GM08714 (cell line): ENCODE measurements around the gene NR2F2.

Source experiments
- H3K4me3 ChIP-seq: fragments of 200-500 bp; sonication (Bioruptor generic); 2 replicates; pipeline ENCODE4 v1.5.1; 2014; ENCODE audit warnings: mild to moderate bottlenecking, low read length, inconsistent platforms
- ZNF274 ChIP-seq: IDR thresholded peaks from 2 replicates; pipeline ENCODE4 v1.6.1; 2012; ENCODE audit warnings: mild to moderate bottlenecking, low read depth, low read length

NR2F2 gene

DNA sequence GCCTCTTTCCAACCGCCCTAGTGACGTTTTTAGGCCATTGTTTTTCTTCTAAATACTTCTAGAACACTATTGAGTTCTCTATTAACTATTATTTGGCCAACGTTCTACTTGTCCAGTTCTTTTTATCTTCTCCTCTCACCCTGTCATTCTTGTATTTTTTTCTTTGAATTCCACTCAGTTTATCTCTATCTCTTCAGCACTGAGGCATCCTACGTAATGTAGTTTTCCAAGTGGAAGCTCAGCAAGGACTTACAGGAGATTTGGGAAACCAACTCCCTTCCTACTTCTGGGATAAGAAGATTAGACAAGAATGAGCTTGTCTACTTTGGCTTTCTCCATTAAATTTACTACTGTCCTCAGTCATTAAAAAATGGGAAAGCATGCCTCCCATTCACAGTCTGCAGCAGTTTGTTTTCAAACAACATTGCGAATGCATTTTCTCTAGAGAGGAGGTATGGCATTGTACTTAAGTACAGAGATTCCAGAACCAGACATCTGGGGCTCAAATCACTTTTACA, 21.3 kb upstream of the NR2F2 start:
- TF ChIP-seq ZNF274: no peak
- no peak overlapping the region for H3K4me3 ChIP-seq

DNA sequence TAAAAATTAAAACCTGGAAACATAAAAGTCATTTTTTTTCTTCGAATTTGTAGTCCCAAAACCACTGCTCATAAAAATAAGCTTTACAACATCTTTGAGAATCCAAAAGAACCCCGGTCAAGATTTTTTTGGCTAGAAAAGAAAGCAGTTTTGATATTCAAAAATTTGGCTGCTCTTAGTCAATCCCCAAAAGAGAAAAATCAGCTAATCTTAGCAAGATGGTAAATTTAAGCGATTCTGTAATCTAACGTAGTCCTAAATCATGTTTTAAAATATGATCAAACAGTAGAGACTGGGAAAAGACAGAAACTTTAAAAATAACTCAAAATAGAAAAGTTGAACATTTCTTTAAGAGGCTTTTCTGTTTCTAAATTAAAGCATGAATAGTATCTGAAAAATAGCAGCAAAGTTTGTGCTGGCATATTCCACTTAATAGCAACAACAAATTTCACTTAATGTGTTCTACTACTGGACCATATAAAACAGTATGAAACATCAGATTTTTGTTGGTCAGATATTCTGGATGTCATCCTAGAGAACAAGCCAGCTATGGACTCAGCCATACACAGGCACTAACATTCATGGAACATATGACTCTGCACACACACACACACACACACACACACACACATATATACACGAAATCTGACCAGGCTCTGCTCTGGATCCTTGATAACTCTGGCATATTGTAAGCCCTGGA, 19.1 kb upstream of the NR2F2 start:
- no peak for TF ChIP-seq ZNF274
- no peak overlapping the region for H3K4me3 ChIP-seq

DNA sequence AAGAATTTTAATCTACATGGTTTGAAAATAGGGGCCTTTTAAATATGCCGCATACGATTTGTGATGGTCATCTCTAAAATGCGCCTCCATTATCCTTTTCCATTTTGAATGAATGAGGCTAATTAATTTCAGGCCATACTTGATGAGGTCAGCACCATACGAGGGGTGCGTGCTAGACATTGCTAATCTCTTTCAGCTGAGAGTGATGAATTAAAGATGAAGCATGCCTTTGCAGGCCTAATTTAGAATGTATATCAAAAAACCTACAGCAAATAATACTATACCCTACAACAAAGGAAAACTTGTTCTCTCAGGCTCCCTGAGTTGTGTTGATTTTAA, 18.6 kb upstream of the NR2F2 start:
- TF ChIP-seq ZNF274: no peak

DNA sequence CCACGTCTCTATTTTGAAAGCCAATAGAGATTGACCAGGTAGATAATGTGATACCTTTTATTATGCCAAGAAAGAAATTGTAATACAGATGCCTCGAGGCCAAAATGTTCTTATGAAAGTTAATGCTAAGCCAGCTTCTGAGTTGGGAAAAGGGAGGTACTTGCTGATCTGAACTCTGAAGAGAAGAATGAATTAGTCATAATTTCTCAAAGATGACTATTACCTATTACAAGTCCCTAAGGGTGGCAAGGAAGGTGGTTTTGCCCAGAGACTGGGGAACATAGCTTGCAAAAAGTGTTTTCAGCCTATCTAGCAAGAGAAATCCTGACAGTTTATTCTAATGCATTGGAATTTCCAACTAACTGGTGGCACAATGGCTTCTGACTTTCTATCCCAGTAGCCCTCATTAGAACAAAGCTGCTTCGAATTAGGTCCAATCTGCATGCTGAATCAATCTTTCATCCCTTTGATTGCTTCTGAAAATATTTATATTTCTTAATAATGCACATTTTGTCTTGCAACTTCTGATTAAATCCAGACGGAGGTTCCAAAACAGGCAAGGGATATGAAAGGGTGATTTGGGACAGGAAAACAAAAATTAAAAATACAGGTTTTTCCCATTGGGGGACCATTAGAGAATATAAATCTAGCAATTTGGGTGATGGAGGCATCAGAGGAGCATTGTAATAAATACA, 17.7 kb upstream of the NR2F2 start:
- TF ChIP-seq ZNF274: no peak
- H3K4me3 ChIP-seq: no peak overlapping the region

More for the DNA sequence above, 18.6 kb upstream of the NR2F2 start:
- H3K4me3 ChIP-seq: no peak overlapping the region

DNA sequence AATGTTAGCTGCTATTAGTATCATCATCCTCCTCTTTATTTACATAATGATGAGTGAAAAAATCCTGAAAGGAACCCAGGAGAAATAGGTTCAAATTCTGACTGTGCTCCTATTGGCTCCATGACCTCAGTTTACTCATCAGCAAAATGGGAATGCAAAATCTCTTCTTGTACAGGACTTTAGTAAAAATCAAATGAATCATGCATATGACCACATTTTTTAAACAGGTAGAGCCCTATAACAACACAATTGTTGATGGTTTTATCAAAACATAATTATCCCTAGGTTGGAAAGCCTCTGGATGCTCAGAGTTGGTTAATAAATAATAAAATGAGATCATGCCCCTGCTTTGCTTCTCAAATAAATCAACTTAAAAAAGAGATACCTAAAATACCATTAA, 16.0 kb upstream of the NR2F2 start:
- H3K4me3 ChIP-seq: no peak overlapping the region
- TF ChIP-seq ZNF274: no peak

DNA sequence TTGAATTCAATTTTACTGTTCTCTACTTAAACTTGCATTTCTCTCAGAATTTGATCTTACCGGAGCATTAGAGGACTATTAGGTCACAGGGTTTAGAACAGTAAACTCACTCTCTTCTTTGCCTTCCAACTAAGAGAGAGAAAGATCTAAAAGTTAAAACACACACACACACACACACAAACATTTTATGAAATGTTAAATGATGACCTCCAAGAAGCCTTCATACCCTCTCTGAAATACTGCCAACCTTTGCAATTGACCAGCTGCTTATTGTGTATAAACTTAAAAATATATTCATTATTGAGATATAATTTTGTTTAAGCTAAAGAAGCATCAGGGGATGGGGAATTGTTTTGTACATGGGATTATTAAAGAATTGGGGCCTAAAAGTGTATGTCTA, 15.5 kb upstream of the NR2F2 start:
- no peak for TF ChIP-seq ZNF274
- no peak overlapping the region for H3K4me3 ChIP-seq

DNA sequence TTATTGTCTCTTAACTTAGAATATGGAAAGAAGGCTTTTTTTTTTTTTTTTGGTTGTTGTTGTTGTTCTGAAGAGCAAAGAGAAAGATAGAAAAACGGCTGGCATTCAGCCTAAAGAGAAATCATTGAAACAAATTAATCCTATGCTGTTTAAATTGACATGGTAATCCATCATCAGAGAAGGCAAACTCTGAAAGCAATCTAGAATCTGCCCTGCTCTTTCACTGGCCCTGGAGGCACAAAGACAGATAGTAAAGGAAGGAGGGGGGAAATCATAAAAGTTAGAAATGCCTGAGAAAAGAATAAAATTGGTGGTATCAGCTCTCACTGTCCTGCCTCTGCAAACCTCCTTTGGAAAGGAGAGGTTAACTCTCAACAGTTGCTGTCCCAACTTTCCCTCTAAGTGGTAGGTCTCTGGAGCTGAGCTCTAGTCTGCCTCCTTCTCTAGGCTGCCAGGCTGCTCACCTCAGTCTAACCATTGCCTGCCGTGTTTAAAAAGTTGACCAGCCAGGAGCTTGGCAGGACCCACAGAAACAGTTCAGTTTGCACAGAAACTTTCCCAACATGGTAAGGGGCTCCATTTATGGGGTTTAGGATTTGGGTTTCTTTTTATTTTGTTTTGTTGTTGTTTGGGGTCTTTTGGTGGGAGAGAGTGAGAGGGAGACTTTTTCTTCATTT, 13.4 kb upstream of the NR2F2 start:
- TF ChIP-seq ZNF274: no peak
- no peak overlapping the region for H3K4me3 ChIP-seq

DNA sequence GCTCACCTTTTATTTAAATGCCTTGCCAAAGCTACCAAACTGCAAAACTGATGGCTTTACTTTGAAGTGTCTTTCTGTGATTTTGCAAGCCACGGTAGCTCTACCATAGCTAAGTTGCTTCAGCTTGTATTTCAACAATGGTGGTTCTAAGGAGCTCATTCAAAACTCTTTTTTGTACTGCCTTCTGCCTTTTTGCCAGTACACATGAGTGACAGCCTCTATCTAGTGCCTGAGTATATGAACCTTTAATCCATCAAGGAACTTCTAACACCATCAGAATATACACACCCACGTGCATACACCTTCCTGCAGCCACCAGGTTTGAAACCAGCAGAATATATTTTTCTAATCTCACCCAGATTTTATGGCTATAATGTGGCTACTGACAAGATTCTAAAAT, 10.4 kb upstream of the NR2F2 start:
- H3K4me3 ChIP-seq: no peak overlapping the region
- TF ChIP-seq ZNF274: no peak

DNA sequence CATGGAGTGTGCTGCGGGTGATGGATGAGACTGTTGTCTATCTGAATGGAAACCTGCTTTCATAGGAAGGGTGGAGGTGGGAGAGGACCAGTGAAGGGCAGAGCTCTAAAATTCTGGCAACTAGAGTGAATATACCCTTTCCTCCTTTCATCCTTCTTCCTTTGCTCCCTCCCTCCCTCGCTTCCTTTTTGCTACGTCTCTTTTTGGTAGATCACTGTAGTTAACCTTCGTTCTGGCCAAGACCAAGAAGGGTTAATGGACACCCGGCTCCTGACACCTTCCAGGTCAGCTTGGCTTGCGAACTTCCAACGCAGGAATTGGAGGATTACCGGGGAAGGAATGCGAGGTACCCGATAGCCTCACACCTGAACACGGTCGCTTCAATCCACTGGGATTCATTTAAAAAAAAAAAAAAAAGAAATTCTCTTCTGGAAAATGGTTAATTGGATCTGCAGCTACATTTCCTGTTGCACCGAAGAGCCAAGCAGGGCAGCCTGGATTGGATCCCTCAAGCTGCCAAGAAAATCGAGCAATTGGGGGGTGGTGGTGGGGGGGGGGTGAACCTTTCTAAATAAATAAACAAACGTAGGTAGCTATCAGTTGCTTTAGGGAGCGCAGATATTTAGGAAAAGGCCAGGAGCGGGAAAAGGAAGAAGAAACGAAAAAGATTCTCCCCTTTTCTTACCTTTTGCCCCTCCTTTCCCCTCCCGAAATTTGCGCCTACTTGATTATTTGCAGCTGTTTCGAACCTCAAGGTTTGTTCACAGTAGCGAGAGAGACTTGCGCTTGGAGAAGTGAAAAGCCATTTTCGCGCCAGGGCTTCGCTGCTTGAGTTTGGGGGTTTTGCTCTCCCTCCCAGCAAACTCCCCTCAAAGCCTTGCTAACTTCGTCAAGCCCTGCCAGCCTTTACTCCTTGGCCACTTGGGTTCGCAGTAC, 9.5 kb upstream of the NR2F2 start:
- TF ChIP-seq ZNF274: no peak
- H3K4me3 ChIP-seq: no peak overlapping the region

DNA sequence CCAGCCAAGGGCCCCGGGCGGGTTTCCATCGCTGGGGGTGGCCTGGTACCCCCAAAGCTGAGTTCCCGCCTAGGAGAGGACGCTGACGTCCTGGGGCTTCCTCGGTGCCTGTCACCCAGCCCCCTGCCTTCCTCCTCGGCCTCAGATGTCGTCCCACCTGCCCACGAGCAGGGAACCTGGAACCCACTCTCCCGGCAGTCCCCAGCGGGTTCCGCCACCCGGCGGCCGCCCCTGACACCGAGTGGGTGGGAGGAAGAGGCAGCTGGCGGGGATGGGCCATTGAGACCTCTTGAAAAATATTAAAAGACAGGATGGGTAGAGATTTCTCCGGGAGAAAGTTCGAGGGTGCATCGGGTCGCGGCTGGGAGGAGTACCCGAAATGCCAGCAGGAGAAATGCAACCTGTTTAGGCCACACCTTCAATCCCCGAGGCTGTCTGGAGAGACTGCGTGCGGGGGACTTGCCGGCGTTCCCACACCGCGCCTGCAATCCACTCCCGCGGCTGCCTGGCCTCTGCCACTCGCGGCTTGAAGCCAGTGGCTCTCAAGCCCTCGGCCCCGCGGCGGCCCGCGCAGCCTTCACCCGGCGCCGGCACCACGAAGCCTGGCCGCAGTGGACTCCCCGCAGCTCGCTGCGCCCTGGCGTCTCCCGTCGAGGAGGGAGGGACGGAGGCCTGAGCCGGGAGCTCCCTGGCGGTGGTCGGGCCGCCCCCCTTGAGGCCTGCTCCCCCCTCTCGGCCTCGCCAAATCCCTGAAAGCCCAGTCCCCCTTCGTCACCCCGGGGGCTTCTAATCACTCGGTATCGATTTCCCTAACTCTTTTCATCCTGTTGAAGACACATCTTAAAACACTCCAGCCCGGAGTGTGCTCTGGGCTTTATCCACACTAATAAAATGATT, 8.6 kb upstream of the NR2F2 start:
- no peak overlapping the region for H3K4me3 ChIP-seq
- TF ChIP-seq ZNF274: no peak

DNA sequence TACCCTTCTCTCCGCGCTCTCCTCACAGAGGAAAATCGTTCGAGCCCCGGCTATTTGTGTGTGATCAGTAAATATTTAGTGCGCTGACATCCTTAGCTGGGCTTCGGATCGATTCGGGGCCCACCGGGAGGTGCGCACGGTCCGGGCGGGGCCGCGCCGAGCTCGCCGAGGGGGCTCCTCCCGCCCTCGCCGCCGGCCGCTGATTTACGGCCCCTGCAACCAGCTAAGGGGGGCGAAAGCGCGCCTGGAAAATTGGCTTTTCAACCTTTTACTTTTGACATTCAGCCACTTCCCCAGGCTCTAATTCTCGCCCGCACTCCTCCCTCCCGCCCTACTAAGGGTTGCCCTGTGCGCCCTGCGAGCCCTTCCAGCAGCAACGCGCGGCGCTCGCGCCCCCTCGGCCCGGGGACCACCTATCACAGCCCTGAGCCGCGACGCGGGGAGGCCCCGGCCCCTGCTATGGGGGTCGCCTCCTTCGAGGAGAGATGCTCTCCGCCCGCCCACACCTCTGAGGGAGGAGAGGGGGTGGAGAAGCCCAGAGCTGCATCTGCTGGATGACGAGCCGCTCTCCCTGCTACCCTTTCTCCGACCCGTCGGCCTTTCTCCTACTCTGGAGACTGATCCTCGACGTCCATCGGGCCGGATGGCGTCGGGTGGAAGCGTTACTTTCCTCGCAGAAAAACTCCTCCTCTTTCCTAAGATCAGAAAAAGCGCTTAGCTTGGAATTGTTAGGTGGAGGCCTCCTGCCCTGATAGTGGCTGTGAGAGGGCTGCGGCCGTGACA, 7.8 kb upstream of the NR2F2 start:
- TF ChIP-seq ZNF274: no peak
- no peak overlapping the region for H3K4me3 ChIP-seq

DNA sequence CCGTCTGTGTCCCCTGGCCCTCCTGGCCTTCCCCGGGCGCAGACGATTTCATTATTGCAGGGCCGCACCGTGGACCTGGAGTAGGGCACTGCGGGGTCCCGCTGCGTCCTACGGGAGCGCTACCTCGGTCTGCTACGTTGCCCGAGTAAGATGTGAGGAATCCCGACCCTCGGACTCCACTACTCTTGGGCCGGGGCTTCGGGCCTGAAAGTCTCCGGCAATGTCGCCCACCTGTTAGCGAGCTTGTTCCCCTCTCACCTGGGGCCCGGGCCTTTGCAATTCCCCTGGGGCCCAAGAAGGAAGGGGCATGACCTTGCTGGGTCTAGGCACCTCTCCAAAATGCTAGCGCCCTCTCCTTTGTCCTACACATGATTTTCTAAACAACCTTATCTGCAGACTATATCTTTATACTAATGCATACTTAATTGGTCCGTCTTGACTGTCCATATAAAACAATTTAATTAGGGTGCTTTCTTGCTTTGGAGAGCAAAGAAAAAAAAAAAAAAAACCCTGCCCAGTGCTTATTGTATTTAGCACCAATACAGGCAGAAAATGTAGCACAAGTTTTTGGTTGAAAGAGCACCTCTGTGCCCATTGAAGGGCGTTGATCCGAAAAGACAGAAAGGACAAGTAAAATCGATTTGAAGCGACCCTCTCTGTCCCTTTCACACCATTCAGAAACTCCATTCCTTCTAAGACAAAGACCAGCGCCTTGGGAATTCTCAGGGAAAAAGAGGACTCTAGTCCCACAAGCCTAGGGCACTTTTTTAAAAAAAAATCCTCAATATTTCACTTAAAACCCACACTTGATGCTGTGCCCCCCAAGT, 7.0 kb upstream of the NR2F2 start:
- H3K4me3 ChIP-seq: no peak overlapping the region
- no peak for TF ChIP-seq ZNF274
